ENCODE measurements around the gene PHKG1. TPM values are rescaled to one million over a fixed set of nuclear protein-coding genes. Genes with fewer than 3 reads are reported as not detected.

PHKG1 gene
- total RNA-seq, 1 experiment from 2014 or later = 1.1 TPM

- Histone ChIP-seq H3K36me3 (ENCODE audit: control insufficient read depth, insufficient read depth, low read length) (peaks cover 2% of the 10 kb centered on the region; the same call in 1 of the 2 replicates), H3K9me3 (no peaks in the 10 kb centered on the region), H3K4me1 (peaks cover 39% of the 10 kb centered on the region), H3K4me3 (ENCODE audit: low read depth, low read length) (no peak overlapping the region), H3K27me3 (replicated peaks; ENCODE audit: control insufficient read depth, insufficient read depth, low read length) (no peaks in the 10 kb centered on the region)
- Mint-ChIP-seq H3K27me3 (ENCODE audit: insufficient read depth, unreplicated experiment) (no peaks in the 10 kb centered on the region), H3K4me1 (ENCODE audit: low read depth, unreplicated experiment) (peaks cover 24% of the 10 kb centered on the region), H3K4me3 (ENCODE audit: unreplicated experiment) (peak overlapping the region; percentile 11), H3K9me3 (ENCODE audit: unreplicated experiment) (no peaks in the 10 kb centered on the region), H3K36me3 (ENCODE audit: insufficient read depth, unreplicated experiment) (peaks cover 86% of the 10 kb centered on the region), H3K27ac (ENCODE audit: unreplicated experiment) (peak overlapping the region; percentile 88)
- intact Hi-C loops (cut with micrococcal nuclease; ENCODE audit: unreplicated experiment) = no loop called here
- POLR2A ChIA-PET = no interaction called here
- TF ChIP-seq CTCF (IDR thresholded peaks at IDR 0.05; ENCODE audit: insufficient read depth in 1 of 2, low read depth in 1 of 2, low read length in 1 of 2, severe bottlenecking in 1 of 2, unreplicated experiment in 1 of 2) = no peak
- CTCF ChIA-PET = no interaction called here
- DNase-seq = no peak
- no TSS peak for BruUV-seq (replicated peaks)
These were observed 62.4 kb downstream of the PHKG1 start for GRCh38 chr7:56030340-56030739.

Other genes with a start within 250 kb of the PHKG1 start
- not detected in 2 replicates for gene SEPTIN14, start 230.2 kb downstream of the PHKG1 start, total RNA-seq (2022)
- gene ZNF713, start 205.5 kb downstream of the PHKG1 start, total RNA-seq (2022) = 1.9 and 2.8 TPM in 2 replicates
- gene MRPS17, start 141.1 kb downstream of the PHKG1 start, total RNA-seq (2022) = 18.9 and 22.7 TPM in 2 replicates
- gene NIPSNAP2, start 128.4 kb downstream of the PHKG1 start, total RNA-seq (2022) = 59.3 and 63.4 TPM in 2 replicates
- gene PSPH, start 41.5 kb downstream of the PHKG1 start, total RNA-seq (2022) = 107 and 111 TPM in 2 replicates
- gene CCT6A, start 41.2 kb downstream of the PHKG1 start, total RNA-seq (2022) = 242 and 248 TPM in 2 replicates
- 150 and 172 TPM in 2 replicates for gene SUMF2, start 28.7 kb downstream of the PHKG1 start, total RNA-seq (2022)
- 454 and 459 TPM in 2 replicates for gene CHCHD2, start 13.5 kb upstream of the PHKG1 start, total RNA-seq (2022)
- not detected in 2 replicates for gene NUPR2, start 23.5 kb upstream of the PHKG1 start, total RNA-seq (2022)